Ramos (cell line): Measurements from ENCODE around the gene PCCA.
"Not testable (repeated sequence)": the region's sequence is repeated elsewhere in the genome, so short reads cannot be mapped to it uniquely, and the experiment has no call there.

Experiments used
- in situ Hi-C: fragments of 300-500 bp; cut with MboI; formaldehyde crosslinking; loops from one replicate; pipeline ENCODE4 v1.14.3; 2022; ENCODE audit warnings: low sequenced_read_pairs; ENCODE audit not compliant: unreplicated experiment

Gene PCCA

GRCh38 chr13:100231176-100231575 is 142.3 kb downstream of the PCCA start:
- in situ Hi-C loops, result loop anchor here (25.0 kb wide), 1 partner anchor 769 kb away; no protein-coding TSS in a partner anchor

DNA sequence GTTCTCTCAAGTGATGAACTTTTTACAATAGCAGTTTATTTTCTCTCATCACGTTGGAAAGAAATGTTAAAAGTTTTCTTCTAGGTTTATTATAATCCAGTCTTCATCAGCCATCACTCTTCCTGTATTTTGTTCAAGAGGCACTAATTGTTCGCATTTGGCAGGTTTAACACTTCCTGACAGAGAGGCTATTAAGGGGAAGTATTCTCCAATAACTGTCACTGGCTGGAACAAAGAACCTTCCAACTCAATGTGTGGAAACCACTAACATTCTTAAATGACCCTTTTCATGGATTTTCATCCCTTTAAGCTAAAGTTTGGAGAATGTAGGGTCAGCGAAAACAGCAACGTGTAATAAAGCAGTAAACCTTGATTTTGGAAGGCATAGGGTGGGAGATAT is 145.1 kb downstream of the PCCA start:
- in situ Hi-C loops, result loop anchor here (25.0 kb wide), 1 partner anchor 772 kb away; no protein-coding TSS in a partner anchor

DNA sequence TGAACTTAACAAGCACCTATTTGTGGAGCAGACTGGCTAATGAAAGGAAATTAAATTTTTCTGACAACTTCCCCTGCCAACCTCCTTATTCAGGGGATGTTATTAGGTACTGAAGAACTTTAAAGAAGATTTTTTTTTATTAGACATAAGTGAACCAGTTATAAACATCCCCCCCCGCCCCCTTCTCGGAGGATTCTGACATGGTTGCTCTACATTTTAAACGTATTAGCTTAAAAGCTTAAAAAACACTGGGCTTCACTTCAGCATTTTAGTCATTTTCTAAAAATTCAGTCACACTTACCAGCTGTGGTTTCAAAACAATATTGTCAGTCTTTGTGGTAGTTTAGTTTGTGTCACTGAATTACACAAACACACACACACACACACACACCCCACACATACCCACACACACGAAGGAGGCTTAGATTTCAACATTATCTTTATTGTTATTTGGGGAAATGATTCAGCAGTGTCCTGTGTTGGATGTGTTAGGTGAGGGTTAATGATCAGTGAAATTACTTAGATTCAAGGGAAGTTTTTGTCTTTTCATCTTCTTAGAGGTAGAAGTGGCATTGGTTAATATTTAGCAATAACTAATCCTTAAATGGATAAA is 145.7 kb downstream of the PCCA start:
- in situ Hi-C loops, result loop anchor here (25.0 kb wide), 1 partner anchor 772 kb away; no protein-coding TSS in a partner anchor

- in situ Hi-C loops, result loop anchor here (25.0 kb wide), 1 partner anchor 773 kb away; no protein-coding TSS in a partner anchor
These were observed 146.5 kb downstream of the PCCA start for GRCh38 chr13:100235311-100235901.

- in situ Hi-C loops, result loop anchor here (25.0 kb wide), 1 partner anchor 778 kb away; no protein-coding TSS in a partner anchor
These were observed 151.4 kb downstream of the PCCA start for GRCh38 chr13:100240109-100240779.

DNA sequence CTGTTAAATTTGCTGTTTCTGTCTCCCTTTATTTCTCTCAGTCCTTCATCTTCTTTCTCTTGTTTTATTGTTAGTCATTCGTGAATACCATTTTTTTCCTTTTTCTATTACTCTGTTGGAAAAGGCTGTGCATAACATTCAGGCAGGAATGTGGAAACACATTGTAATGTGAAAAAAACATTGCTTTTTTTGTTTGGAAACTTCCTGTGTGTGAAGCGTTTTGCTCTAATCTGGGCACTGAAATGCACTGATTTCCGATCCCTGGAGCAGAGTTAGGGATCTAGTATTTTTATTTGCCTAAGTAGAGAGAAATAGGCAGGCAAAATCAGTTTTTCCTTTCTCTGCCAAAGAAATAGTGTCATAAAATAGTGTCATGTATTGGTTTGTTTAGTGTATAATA is 155.5 kb downstream of the PCCA start:
- in situ Hi-C loops, result loop anchor here (25.0 kb wide), 1 partner anchor 782 kb away; no protein-coding TSS in a partner anchor

- in situ Hi-C loops, result loop anchor here (25.0 kb wide), 1 partner anchor 783 kb away; no protein-coding TSS in a partner anchor
These were observed 156.2 kb downstream of the PCCA start for GRCh38 chr13:100245104-100245503.

GRCh38 chr13:100247937-100248336 is 159.0 kb downstream of the PCCA start:
- in situ Hi-C loops, result loop anchor here (25.0 kb wide), 1 partner anchor 786 kb away; no protein-coding TSS in a partner anchor

DNA sequence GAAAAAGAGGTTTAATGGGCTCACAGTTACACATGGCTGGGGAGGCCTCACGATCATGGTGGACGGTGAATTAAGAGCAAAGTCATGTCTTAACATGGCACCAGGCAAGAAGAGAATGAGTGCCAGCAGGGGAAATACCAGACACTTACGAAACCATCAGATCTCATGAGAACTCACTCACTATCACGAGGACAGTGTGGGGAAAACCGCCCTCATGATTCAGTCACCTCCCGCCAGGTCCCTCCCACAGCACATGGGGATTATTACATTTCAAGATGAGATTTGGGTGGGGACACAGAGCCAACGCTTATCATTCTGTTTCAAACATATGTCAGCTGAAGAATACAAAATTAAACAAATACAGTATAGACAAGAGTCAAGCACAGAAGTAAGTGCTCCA is 165.1 kb downstream of the PCCA start:
- in situ Hi-C loops, result loop anchor here (10.0 kb wide), 2 partner anchors 61 to 339 kb away; no protein-coding TSS in a partner anchor

DNA sequence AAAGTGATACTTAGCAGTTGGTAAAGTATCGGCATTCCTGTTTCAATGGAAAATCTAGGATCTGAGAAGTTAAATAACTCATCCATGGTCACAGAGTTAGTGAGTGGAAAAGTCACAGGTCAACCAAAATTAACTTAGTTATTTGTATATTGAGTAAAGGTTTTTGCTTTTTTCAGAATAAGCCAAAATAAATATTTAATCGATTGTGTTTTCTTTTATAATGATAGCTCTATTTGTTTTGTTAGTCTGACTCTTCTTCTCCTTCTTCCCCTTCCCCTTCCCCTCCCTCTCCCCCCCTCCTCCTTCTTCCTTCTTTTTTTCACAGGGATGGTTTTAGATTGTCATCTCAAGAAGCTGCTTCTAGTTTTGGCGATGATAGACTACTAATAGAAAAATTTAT is 173.5 kb downstream of the PCCA start:
- in situ Hi-C loops, result no loop called here

- in situ Hi-C loops, result no loop called here
These were observed 177.1 kb downstream of the PCCA start for GRCh38 chr13:100266026-100266425.

DNA sequence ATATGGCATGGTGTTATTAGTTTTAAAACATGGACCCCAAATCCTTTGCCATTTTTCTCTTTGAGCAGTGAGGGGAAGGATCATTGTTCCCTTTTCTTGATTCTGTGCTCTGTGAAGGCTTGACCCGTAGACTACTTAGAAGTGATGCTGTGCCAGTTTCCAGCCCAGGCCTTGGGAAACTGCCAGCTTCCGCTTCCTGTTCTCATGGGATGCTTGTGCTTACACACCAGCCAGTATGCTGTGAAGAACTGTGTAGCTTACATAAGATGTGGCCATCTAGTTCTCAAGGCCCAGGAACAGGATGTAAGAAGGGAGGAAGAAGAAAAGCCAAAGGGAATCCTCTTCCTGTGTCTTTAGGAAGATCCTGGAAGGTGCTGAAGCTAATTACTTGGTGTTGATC is 180.9 kb downstream of the PCCA start:
- in situ Hi-C loops, result no loop called here

DNA sequence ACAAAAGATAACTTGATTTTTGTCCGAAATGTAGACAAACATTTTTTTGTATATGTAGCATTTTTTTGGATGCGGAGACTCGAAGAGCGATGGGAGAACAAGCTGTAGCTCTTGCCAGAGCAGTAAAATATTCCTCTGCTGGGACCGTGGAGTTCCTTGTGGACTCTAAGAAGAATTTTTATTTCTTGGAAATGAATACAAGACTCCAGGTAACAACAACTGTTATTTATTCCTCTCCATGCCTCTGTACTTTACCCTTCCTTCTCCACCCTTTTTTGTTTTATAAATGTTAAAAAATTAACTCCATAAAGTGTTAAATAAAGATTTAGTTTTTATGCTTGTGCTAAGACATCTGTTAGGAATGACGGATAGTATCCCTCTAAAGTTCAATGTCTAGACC is 184.2 kb downstream of the PCCA start:
- in situ Hi-C loops, result no loop called here

GRCh38 chr13:100273552-100273951 is 184.7 kb downstream of the PCCA start:
- in situ Hi-C loops, result no loop called here

DNA sequence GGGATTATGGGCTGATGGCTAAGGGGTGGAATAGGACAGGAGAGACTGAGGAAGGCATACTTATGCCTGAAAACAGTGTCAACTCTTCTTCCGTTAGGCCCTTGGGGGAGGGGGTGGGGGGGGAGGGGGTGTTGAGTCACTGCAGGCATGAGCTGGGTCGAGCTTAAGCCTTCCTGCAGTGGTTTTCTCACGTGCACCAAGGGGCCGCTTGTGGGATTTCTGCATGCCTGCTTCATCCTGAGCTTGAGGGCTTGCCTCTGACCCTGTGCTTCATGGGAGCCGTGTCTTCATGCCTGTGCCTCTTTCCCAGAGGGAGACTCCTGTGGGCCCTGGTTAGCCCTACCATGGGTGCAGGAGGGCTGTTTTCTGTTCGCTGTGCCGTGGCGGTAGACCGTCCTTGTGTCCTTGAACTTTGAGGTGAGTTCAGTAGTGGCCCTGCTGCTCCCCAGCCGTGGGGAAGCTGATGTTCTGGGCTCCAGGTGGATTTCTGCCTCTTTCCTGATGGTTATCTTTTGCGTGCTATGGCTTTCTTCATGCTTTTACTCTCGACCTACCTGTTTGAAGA is 186.1 kb downstream of the PCCA start:
- in situ Hi-C loops, result no loop called here

DNA sequence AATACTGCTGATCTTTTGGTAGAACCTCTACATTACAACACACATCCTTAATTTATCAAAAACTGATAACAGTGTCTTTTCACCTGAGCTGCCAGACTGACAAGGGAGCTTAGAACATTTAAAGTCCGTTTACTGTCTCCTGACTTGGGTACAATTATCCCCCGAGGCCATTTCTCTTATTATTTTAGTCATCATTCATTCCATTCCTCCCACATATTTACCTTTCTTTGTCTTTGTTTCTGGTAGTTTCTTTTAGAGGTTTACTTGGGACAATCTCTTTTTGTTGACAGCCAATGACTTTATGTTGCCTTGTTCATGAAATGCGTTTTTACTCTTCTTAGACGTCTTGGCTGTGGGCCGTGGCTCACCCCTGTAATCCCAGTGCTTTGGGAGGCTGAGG is 186.9 kb downstream of the PCCA start:
- in situ Hi-C loops, result no loop called here

GRCh38 chr13:100280681-100281080 is 191.8 kb downstream of the PCCA start:
- in situ Hi-C loops, result no loop called here

DNA sequence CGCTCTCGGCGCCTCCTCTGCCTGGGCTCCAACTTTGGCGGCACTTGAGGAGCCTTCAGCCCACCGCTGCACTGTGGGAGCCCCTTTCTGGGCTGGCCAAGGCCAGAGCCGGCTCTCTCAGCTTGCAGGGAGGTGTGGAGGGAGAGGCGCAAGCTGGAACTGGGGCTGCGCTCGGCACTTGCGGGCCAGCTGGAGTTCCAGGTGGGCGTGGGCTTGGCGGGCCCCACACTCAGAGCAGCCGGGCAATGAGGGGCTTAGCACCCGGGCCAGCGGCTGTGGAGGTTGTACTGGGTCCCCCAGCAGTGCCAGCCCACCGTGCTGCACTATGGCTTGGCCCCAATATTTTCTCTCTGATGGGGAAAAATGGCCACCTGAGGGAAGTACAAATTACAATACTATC is 193.4 kb downstream of the PCCA start:
- in situ Hi-C loops, result not testable (repeated sequence)

DNA sequence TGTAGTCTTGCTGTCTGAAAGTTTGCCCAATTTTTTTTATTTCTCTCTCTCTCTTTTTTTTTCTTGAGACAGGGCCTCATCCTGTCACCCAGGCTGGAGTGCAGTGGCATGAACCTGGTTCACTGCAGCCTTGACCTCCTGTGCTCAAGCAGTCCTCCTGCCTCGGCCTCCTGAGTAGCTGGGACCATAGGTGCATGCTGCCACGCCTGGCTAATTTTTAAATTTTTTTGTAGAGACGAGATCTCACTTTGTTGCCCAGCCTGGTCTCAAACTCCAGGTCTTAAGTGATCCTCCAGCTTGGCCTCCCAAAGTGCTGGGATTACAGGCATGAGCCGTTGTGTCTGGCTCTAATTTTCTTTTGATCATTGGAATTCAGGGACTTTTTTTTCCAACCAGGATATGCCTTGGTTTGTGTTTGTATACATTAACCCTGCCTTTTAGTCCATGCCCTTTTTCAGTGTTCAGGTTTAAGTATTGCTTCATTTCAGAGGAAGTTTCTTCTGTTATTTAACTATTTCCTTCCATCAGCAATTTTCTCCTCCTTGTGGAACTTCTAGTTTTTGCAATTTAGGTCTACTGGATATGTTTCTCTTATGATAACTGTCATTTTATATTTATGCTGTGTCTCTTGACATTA is 201.4 kb downstream of the PCCA start:
- in situ Hi-C loops, result no loop called here

- in situ Hi-C loops, result no loop called here
These were observed 202.7 kb downstream of the PCCA start for GRCh38 chr13:100291624-100292023.
